Fibroblast of lung (primary cell): ENCODE data around the gene ENPP4. TPM values are rescaled to one million over a fixed set of nuclear protein-coding genes. Genes with fewer than 3 reads are reported as not detected.

ENCODE experiments used
- DNase-seq, 2 donors: peaks; one replicate each; pipeline versions ENCODE4 v3.0.0 to v3.0.0-alpha.2; 2010; ENCODE audit warnings: low read depth in 2 of 2
- H2AFZ ChIP-seq: 2 replicates; pipeline ENCODE4 v1.5.1; 2012; ENCODE audit warnings: low read length, control low read depth, inconsistent platforms
- H3K27ac ChIP-seq: 2 replicates; pipeline ENCODE4 v1.5.1; 2011; ENCODE audit warnings: low read length, control low read depth; ENCODE audit not compliant: insufficient read depth
- H3K27me3 ChIP-seq: 2 replicates; pipeline ENCODE4 v1.5.1; 2011; ENCODE audit warnings: mild to moderate bottlenecking, low read length; ENCODE audit not compliant: control insufficient read depth, insufficient read depth
- H3K36me3 ChIP-seq: 2 replicates; pipeline ENCODE4 v1.5.1; 2011; ENCODE audit warnings: low read length; ENCODE audit not compliant: control insufficient read depth, insufficient read depth
- H3K4me1 ChIP-seq: 2 replicates; pipeline ENCODE4 v1.5.1; 2011; ENCODE audit warnings: low read length; ENCODE audit not compliant: control insufficient read depth, insufficient read depth; ENCODE audit errors: extremely low read depth
- H3K4me2 ChIP-seq: 2 replicates; pipeline ENCODE4 v1.5.1; 2011; ENCODE audit warnings: low read length, control low read depth; ENCODE audit not compliant: insufficient read depth; ENCODE audit errors: extremely low read depth
- H3K4me3 ChIP-seq, 4 experiments: fragments of 200-600 bp in 1 of 4; sonication (generic) in 1 of 4; replicated peaks in 1 of 4; 2 replicates each; pipeline ENCODE4 v1.5.1; 2011 to 2016; ENCODE audit warnings: low read length in 4 of 4, low read depth in 3 of 4, mild to moderate bottlenecking in 3 of 4, control low read depth in 2 of 4, inconsistent platforms in 1 of 4, mixed read lengths in 1 of 4; ENCODE audit not compliant: insufficient read depth in 1 of 4; ENCODE audit errors: control extremely low read depth in 1 of 4
- H3K79me2 ChIP-seq: 2 replicates; pipeline ENCODE4 v1.5.1; 2012; ENCODE audit warnings: mild to moderate bottlenecking, low read length, inconsistent platforms; ENCODE audit not compliant: control insufficient read depth, insufficient read depth
- H3K9ac ChIP-seq: 2 replicates; pipeline ENCODE4 v1.5.1; 2011; ENCODE audit warnings: mild to moderate bottlenecking, low read length, control low read depth; ENCODE audit not compliant: insufficient read depth
- H3K9me3 ChIP-seq: 2 replicates; pipeline ENCODE4 v1.5.1; 2012; ENCODE audit warnings: low read depth, low read length; ENCODE audit not compliant: control insufficient read depth, insufficient read depth
- H4K20me1 ChIP-seq: 2 replicates; pipeline ENCODE4 v1.5.1; 2011; ENCODE audit warnings: low read length; ENCODE audit not compliant: control insufficient read depth, insufficient read depth; ENCODE audit errors: extremely low read depth
- CTCF ChIP-seq, 2 donors: IDR thresholded peaks in 1 of 2; conservative IDR thresholded peaks in 1 of 2; 1 replicate in 1 of 2; 2 replicates in 1 of 2; pipeline ENCODE4 v1.5.1; 2011 to 2012; ENCODE audit warnings: low read length in 2 of 2, control low read depth in 1 of 2, inconsistent platforms in 1 of 2, low read depth in 1 of 2, mild to moderate bottlenecking in 1 of 2
- EZH2 ChIP-seq: IDR thresholded peaks from 2 replicates; pipeline ENCODE4 v1.5.1; 2012; ENCODE audit warnings: low read length, control low read depth, mild to moderate bottlenecking; ENCODE audit errors: missing control alignments
- polyA plus RNA-seq, 2 donors: library from polyadenylated mRNA; depleted of rRNA in 1 of 2; stranded (reverse) in 1 of 2; unstranded in 1 of 2; fragments of >200 nt; gene quantifications; 2 replicates each; pipeline ENCODE4 v1.2.1, GENCODE V29; 2011 to 2012; ENCODE audit warnings: missing spikeins in 1 of 2
- total RNA-seq: library from RNA; depleted of rRNA; stranded (reverse); fragments of >200 nt; gene quantifications from 2 replicates; pipeline ENCODE4 v1.2.1, GENCODE V29; 2014

The ENPP4 gene
- total and polyA plus RNA-seq, 2 donors (not counting 1 experiment from before 2014, with no cell fraction given) = 2.7 to 4.0 TPM

GRCh38 chr6:46097366-46097765 is 32.4 kb upstream of the ENPP4 start:
- no peak overlapping the region for H3K27ac ChIP-seq
- H3K36me3 ChIP-seq = no peaks in the 10 kb centered on the region
- H3K79me2 ChIP-seq = no peaks in the 10 kb centered on the region
- no peak for DNase-seq
- no peaks in the 10 kb centered on the region for H3K4me1 ChIP-seq
- H3K4me2 ChIP-seq = no peak overlapping the region
- no peak for TF ChIP-seq CTCF (conservative IDR thresholded peaks at IDR 0.05 in 1 of 2, IDR thresholded peaks at IDR 0.05 in 1 of 2; ENCODE audit: low read depth in 1 of 2, low read length in 2 of 2)
- TF ChIP-seq EZH2 = no peak
- H2AFZ ChIP-seq = no peak overlapping the region
- H3K9ac ChIP-seq = no peak overlapping the region
- no peaks in the 10 kb centered on the region for H3K27me3 ChIP-seq
- H3K9me3 ChIP-seq = no peaks in the 10 kb centered on the region
- H4K20me1 ChIP-seq = no peaks in the 10 kb centered on the region
- H3K4me3 ChIP-seq = no peak overlapping the region

- TF ChIP-seq CTCF (conservative IDR thresholded peaks at IDR 0.05 in 1 of 2, IDR thresholded peaks at IDR 0.05 in 1 of 2; ENCODE audit: low read depth in 1 of 2, low read length in 2 of 2) (no peak), EZH2 (no peak)
- no peaks in the 10 kb centered on the region for H4K20me1 ChIP-seq
- H2AFZ ChIP-seq = no peak overlapping the region
- H3K4me1 ChIP-seq = no peaks in the 10 kb centered on the region
- no peak overlapping the region for H3K9ac ChIP-seq
- no peak overlapping the region for H3K4me3 ChIP-seq
- H3K27me3 ChIP-seq = no peaks in the 10 kb centered on the region
- no peak for DNase-seq
- H3K4me2 ChIP-seq = no peak overlapping the region
- H3K9me3 ChIP-seq = no peaks in the 10 kb centered on the region
- no peaks in the 10 kb centered on the region for H3K79me2 ChIP-seq
- no peaks in the 10 kb centered on the region for H3K36me3 ChIP-seq
- H3K27ac ChIP-seq = no peak overlapping the region
These were observed 31.1 kb upstream of the ENPP4 start for GRCh38 chr6:46098678-46099077.

DNA sequence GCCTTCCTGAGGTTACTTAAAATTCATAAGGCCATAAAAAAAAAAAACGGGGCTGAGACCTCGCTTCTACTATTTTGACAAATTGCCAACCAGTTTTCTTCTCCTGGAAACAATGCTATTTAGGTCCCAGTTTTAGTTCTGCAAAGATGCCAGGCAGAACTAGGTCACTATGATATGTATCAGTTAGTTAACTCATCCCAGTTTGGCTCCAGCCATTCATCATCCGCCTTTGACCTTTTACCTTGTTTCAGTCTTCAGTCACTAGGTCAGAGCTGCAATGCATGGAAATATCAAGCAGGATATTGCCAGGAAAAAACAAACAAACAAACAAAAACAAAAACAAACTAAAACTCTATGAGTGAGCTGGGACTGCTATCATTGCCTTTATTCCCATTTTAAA is 29.8 kb upstream of the ENPP4 start:
- Histone ChIP-seq H3K4me2 (no peak overlapping the region), H3K9ac (no peak overlapping the region), H3K4me1 (no peaks in the 10 kb centered on the region), H3K27ac (no peak overlapping the region), H3K36me3 (no peaks in the 10 kb centered on the region), H3K79me2 (no peaks in the 10 kb centered on the region), H4K20me1 (no peaks in the 10 kb centered on the region), H2AFZ (no peak overlapping the region), H3K27me3 (no peaks in the 10 kb centered on the region), H3K4me3 (no peak overlapping the region), H3K9me3 (no peaks in the 10 kb centered on the region)
- no peak for DNase-seq
- TF ChIP-seq EZH2 = no peak
- TF ChIP-seq CTCF (conservative IDR thresholded peaks at IDR 0.05 in 1 of 2, IDR thresholded peaks at IDR 0.05 in 1 of 2; ENCODE audit: low read depth in 1 of 2, low read length in 2 of 2) = no peak
